ENCODE data around the gene PLXNB2.

DNA sequence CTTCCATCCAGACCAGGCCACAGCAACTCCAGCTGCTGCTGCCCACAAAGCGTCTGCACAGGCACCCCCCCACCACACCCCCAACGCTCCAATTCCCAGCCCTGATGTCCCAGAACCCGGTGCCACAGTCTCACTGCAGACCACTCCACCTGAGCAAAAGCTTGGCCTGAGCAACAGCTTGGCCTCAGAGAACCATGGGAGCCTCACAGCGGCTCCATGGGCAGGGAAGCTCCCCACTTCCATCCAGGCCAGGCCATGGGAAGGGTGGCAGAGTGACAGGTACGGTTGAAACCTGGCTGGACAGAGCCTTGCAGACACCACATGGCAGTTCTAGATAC, 13.2 kb downstream of the PLXNB2 start:
- TF ChIP-seq, protein P1, sequence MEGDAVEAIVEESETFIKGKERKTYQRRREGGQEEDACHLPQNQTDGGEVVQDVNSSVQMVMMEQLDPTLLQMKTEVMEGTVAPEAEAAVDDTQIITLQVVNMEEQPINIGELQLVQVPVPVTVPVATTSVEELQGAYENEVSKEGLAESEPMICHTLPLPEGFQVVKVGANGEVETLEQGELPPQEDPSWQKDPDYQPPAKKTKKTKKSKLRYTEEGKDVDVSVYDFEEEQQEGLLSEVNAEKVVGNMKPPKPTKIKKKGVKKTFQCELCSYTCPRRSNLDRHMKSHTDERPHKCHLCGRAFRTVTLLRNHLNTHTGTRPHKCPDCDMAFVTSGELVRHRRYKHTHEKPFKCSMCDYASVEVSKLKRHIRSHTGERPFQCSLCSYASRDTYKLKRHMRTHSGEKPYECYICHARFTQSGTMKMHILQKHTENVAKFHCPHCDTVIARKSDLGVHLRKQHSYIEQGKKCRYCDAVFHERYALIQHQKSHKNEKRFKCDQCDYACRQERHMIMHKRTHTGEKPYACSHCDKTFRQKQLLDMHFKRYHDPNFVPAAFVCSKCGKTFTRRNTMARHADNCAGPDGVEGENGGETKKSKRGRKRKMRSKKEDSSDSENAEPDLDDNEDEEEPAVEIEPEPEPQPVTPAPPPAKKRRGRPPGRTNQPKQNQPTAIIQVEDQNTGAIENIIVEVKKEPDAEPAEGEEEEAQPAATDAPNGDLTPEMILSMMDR (IDR thresholded peaks at IDR 0.05; ENCODE audit: low read length), result no peak
- TF ChIP-seq EZH2 (IDR thresholded peaks at IDR 0.05; ENCODE audit: borderline replicate concordance, low read length), result no peak
